ENCODE measurements around the gene ARID1A. TPM values are rescaled to one million over a fixed set of nuclear protein-coding genes. Genes with fewer than 3 reads are reported as not detected.

ARID1A gene
- total RNA-seq, 1 donor: 22.8 TPM

GRCh38 chr1:26728645-26729044, 32.8 kb downstream of the ARID1A start:
- H3K4me1 ChIP-seq (ENCODE audit: insufficient read depth, low read length): peaks cover 53% of the 10 kb centered on the region
- H2AFZ ChIP-seq (ENCODE audit: low read length): no peak overlapping the region
- H3K27me3 ChIP-seq (ENCODE audit: insufficient read depth, low read length): no peaks in the 10 kb centered on the region
- DNase-seq (ENCODE audit: insufficient read length, low spot score, missing footprints): no peak
- no peaks in the 10 kb centered on the region for H3K9me3 ChIP-seq (ENCODE audit: low read depth, low read length)
- peaks cover 77% of the 10 kb centered on the region for H4K20me1 ChIP-seq (ENCODE audit: insufficient read depth, low read length)
- no peak overlapping the region for H3K4me2 ChIP-seq (ENCODE audit: insufficient read depth, low read length)
- H3K4me3 ChIP-seq (ENCODE audit: insufficient read depth, low read length): no peak overlapping the region
- H3K79me2 ChIP-seq (ENCODE audit: insufficient read depth, low read length): peaks cover 93% of the 10 kb centered on the region
- peaks cover 36% of the 10 kb centered on the region for H3K36me3 ChIP-seq (ENCODE audit: insufficient read depth, low read length)
- H3K27ac ChIP-seq (ENCODE audit: low read depth, low read length): no peak overlapping the region
- TF ChIP-seq CTCF (IDR thresholded peaks at IDR 0.05; ENCODE audit: extremely low read depth, low read depth, low read length): no peak

GRCh38 chr1:26729633-26730032, 33.8 kb downstream of the ARID1A start:
- TF ChIP-seq CTCF (IDR thresholded peaks at IDR 0.05; ENCODE audit: extremely low read depth, low read depth, low read length): no peak
- Histone ChIP-seq H3K27ac (ENCODE audit: low read depth, low read length) (no peak overlapping the region), H4K20me1 (ENCODE audit: insufficient read depth, low read length) (peaks cover 73% of the 10 kb centered on the region), H3K36me3 (ENCODE audit: insufficient read depth, low read length) (peaks cover 41% of the 10 kb centered on the region), H3K9me3 (ENCODE audit: low read depth, low read length) (no peaks in the 10 kb centered on the region), H3K27me3 (ENCODE audit: insufficient read depth, low read length) (no peaks in the 10 kb centered on the region), H3K4me1 (ENCODE audit: insufficient read depth, low read length) (peaks cover 53% of the 10 kb centered on the region), H2AFZ (ENCODE audit: low read length) (no peak overlapping the region), H3K4me3 (ENCODE audit: insufficient read depth, low read length) (no peak overlapping the region), H3K79me2 (ENCODE audit: insufficient read depth, low read length) (peaks cover 91% of the 10 kb centered on the region), H3K4me2 (ENCODE audit: insufficient read depth, low read length) (no peak overlapping the region)
- no peak for DNase-seq (ENCODE audit: insufficient read length, low spot score, missing footprints)

GRCh38 chr1:26730695-26731094, 34.9 kb downstream of the ARID1A start:
- Histone ChIP-seq H3K27me3 (ENCODE audit: insufficient read depth, low read length) (no peaks in the 10 kb centered on the region), H3K36me3 (ENCODE audit: insufficient read depth, low read length) (peaks cover 47% of the 10 kb centered on the region), H3K4me1 (ENCODE audit: insufficient read depth, low read length) (peaks cover 46% of the 10 kb centered on the region), H3K4me3 (ENCODE audit: insufficient read depth, low read length) (no peak overlapping the region), H3K9me3 (ENCODE audit: low read depth, low read length) (no peaks in the 10 kb centered on the region), H3K27ac (ENCODE audit: low read depth, low read length) (peak overlapping the region; percentile 62), H2AFZ (ENCODE audit: low read length) (no peak overlapping the region), H3K4me2 (ENCODE audit: insufficient read depth, low read length) (peak overlapping the region; percentile 7), H4K20me1 (ENCODE audit: insufficient read depth, low read length) (peaks cover 63% of the 10 kb centered on the region), H3K79me2 (ENCODE audit: insufficient read depth, low read length) (peaks cover 87% of the 10 kb centered on the region)
- DNase-seq (ENCODE audit: insufficient read length, low spot score, missing footprints): peak; percentile 69
- TF ChIP-seq CTCF (IDR thresholded peaks at IDR 0.05; ENCODE audit: extremely low read depth, low read depth, low read length): no peak

- Histone ChIP-seq H3K36me3 (ENCODE audit: insufficient read depth, low read length) (peaks cover 50% of the 10 kb centered on the region), H2AFZ (ENCODE audit: low read length) (no peak overlapping the region), H4K20me1 (ENCODE audit: insufficient read depth, low read length) (peaks cover 56% of the 10 kb centered on the region), H3K9me3 (ENCODE audit: low read depth, low read length) (no peaks in the 10 kb centered on the region), H3K4me2 (ENCODE audit: insufficient read depth, low read length) (peak overlapping the region; percentile 7), H3K27me3 (ENCODE audit: insufficient read depth, low read length) (no peaks in the 10 kb centered on the region), H3K4me1 (ENCODE audit: insufficient read depth, low read length) (peaks cover 40% of the 10 kb centered on the region), H3K4me3 (ENCODE audit: insufficient read depth, low read length) (no peak overlapping the region), H3K27ac (ENCODE audit: low read depth, low read length) (peak overlapping the region; percentile 62), H3K79me2 (ENCODE audit: insufficient read depth, low read length) (peaks cover 84% of the 10 kb centered on the region)
- no peak for TF ChIP-seq CTCF (IDR thresholded peaks at IDR 0.05; ENCODE audit: extremely low read depth, low read depth, low read length)
- DNase-seq (ENCODE audit: insufficient read length, low spot score, missing footprints): no peak
These were observed 35.6 kb downstream of the ARID1A start for GRCh38 chr1:26731233-26731902.

All from osteoblast (primary cell).